MCF 10A (cell line): ENCODE results near the gene TLK1. TPM values are rescaled to one million over a fixed set of nuclear protein-coding genes. Genes with fewer than 3 reads are reported as not detected.
"Not testable (repeated sequence)": the region's sequence is repeated elsewhere in the genome, so short reads cannot be mapped to it uniquely, and the experiment has no call there.

ENCODE experiments used
- BruUV-seq: library from RNA; stranded (reverse); fragments of 400-500 nt; replicated peaks from 2 replicates; lab custom pipeline; 2021; lab: Mats Ljungman, UMichigan
- CTCF ChIA-PET: fragments of 300-600 bp; sonication (Branson Sonifier 250); formaldehyde crosslinking; extraction: SDS; loops from one replicate; lab custom pipeline; 2021; ENCODE audit warnings: antibody characterized with exemption, inconsistent platforms; lab: Yijun Ruan, JAX
- POLR2A ChIA-PET: fragments of 300-600, 350-650 bp; sonication (Branson Sonifier 250); formaldehyde crosslinking; extraction: SDS; loops from one replicate; lab custom pipeline; 2020; ENCODE audit warnings: antibody characterized with exemption, inconsistent platforms; lab: Yijun Ruan, JAX
- DNase-seq: peaks from one replicate; pipeline ENCODE4 v3.0.0-alpha.2; 2018; ENCODE audit not compliant: unreplicated experiment
- H3K27ac Mint-ChIP-seq: one replicate; pipeline ENCODE4 v1.8.0; 2022; ENCODE audit warnings: mild to moderate bottlenecking, low read depth, mixed read lengths; ENCODE audit not compliant: unreplicated experiment
- H3K27me3 Mint-ChIP-seq: one replicate; pipeline ENCODE4 v1.8.0; 2022; ENCODE audit warnings: mixed read lengths; ENCODE audit not compliant: insufficient read depth, unreplicated experiment
- H3K36me3 Mint-ChIP-seq: one replicate; pipeline ENCODE4 v1.8.0; 2022; ENCODE audit warnings: mild to moderate bottlenecking, moderate library complexity, mixed read lengths; ENCODE audit not compliant: insufficient read depth, unreplicated experiment
- H3K4me1 Mint-ChIP-seq: one replicate; pipeline ENCODE4 v1.8.0; 2022; ENCODE audit warnings: mixed read lengths; ENCODE audit not compliant: insufficient read depth, unreplicated experiment
- H3K4me3 Mint-ChIP-seq: one replicate; pipeline ENCODE4 v1.8.0; 2022; ENCODE audit warnings: mild to moderate bottlenecking, moderate library complexity, mixed read lengths; ENCODE audit not compliant: unreplicated experiment
- H3K9me3 Mint-ChIP-seq: one replicate; pipeline ENCODE4 v1.8.0; 2022; ENCODE audit warnings: mixed read lengths; ENCODE audit not compliant: unreplicated experiment
- intact Hi-C: fragments of 100-400 bp; cut with micrococcal nuclease; formaldehyde crosslinking; loops from 2 replicates; pipeline ENCODE4 v1.14.1; 2022
- total RNA-seq: library from RNA; stranded (reverse); gene quantifications from 2 replicates; pipeline ENCODE4 v1.2.3, GENCODE V29; 2022
- TF ChIP-seq, protein P1 (sequence below): fragments of 200-600 bp; IDR thresholded peaks from one replicate; pipeline ENCODE4 v1.8.0; 2022; ENCODE audit warnings: antibody characterized with exemption, mild to moderate bottlenecking; ENCODE audit not compliant: unreplicated experiment

TLK1 gene
- total RNA-seq, 1 experiment from 2014 or later = 60.6 TPM

DNA sequence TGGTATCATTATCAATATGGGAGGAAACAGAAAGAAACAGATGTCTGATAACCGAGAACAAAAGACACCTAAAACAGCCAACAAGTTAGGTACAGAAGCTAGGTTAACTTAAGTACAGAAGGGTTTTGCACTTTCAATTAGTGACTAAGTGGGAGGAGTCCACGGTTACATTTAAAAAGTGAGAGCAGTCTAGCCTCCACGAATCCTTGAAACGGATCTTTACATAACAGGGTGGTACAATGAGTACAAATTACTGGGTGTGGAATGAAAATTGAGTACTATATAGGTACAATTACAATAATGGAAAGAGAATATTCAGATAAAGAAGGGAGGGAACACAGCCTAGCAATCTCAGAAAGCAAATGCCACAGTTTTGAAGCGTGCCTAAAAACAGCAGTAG is 76.6 kb downstream of the TLK1 start:
- no peak overlapping the region for H3K27ac Mint-ChIP-seq

DNA sequence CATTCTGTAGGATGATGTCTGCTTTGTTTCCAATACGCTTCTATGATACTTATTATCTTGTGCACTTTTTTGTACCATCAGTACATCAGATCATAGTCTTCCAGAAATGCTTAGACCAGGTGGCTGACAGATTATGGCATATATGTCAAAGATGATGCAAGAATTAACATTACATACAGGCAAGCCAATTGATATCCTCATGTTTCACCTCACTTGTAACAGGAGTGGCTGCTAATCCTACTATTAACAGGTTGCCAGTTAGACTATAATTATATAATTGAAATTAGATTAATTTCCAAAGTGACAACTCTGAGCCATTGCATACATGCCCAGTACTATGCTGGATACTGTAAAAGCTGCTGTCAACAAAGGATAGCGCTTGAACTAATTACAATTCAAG is 77.2 kb downstream of the TLK1 start:
- H3K27me3 Mint-ChIP-seq = no peaks in the 10 kb centered on the region
- no TSS peak for BruUV-seq
- TF ChIP-seq, protein P1, sequence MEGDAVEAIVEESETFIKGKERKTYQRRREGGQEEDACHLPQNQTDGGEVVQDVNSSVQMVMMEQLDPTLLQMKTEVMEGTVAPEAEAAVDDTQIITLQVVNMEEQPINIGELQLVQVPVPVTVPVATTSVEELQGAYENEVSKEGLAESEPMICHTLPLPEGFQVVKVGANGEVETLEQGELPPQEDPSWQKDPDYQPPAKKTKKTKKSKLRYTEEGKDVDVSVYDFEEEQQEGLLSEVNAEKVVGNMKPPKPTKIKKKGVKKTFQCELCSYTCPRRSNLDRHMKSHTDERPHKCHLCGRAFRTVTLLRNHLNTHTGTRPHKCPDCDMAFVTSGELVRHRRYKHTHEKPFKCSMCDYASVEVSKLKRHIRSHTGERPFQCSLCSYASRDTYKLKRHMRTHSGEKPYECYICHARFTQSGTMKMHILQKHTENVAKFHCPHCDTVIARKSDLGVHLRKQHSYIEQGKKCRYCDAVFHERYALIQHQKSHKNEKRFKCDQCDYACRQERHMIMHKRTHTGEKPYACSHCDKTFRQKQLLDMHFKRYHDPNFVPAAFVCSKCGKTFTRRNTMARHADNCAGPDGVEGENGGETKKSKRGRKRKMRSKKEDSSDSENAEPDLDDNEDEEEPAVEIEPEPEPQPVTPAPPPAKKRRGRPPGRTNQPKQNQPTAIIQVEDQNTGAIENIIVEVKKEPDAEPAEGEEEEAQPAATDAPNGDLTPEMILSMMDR = no peak
- H3K36me3 Mint-ChIP-seq = peaks cover 14% of the 10 kb centered on the region
- ChIA-PET CTCF (interaction anchor here (1.3 kb wide), 1 partner anchor 10 kb away, joined by 3 read pairs; no protein-coding TSS in a partner anchor), POLR2A (interaction anchor here (0.6 to 0.7 kb wide), 2 partner anchors 93 to 332 kb away, joined by 3 to 4 read pairs; no protein-coding TSS in a partner anchor)
- no peak overlapping the region for H3K4me3 Mint-ChIP-seq
- peaks cover 27% of the 10 kb centered on the region for H3K4me1 Mint-ChIP-seq
- H3K9me3 Mint-ChIP-seq = no peaks in the 10 kb centered on the region
- no peak for DNase-seq
- no peak overlapping the region for H3K27ac Mint-ChIP-seq
- intact Hi-C loops = no loop called here

More for the DNA sequence above, 76.6 kb downstream of the TLK1 start:
- CTCF ChIA-PET = interaction anchor here (1.3 kb wide), 1 partner anchor 11 kb away, joined by 3 read pairs; no protein-coding TSS in a partner anchor
- H3K27me3 Mint-ChIP-seq = no peaks in the 10 kb centered on the region
- H3K4me3 Mint-ChIP-seq = no peak overlapping the region
- H3K9me3 Mint-ChIP-seq = no peaks in the 10 kb centered on the region
- H3K4me1 Mint-ChIP-seq = peaks cover 27% of the 10 kb centered on the region
- no TSS peak for BruUV-seq
- TF ChIP-seq, protein P1 = no peak
- no peak for DNase-seq
- intact Hi-C loops = no loop called here
- peaks cover 12% of the 10 kb centered on the region for H3K36me3 Mint-ChIP-seq
- POLR2A ChIA-PET = interaction anchor here (0.6 kb wide), 1 partner anchor 331 kb away, joined by 4 read pairs; no protein-coding TSS in a partner anchor

DNA sequence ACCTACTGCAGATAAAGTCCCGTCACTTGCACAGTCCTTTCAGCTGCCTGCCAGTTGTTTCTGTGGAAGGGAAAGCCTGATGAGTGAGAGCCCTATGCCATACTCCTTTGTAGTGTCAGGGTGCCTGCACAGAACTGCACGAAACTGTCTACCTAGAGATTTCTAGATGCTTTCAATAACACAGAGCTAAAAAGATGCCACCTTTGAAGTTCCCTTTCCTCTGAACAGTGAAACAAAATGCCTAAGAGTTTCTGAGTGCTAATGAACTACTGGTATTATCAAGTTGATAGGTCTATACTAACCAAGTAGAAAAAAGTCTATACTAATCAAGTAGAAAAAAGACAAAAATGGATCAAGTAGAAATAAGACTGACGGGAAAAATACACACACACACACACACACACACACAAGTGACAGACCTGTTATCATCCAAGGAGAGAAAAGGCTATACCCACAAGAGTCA is 79.0 kb downstream of the TLK1 start:
- Mint-ChIP-seq H3K27me3 (no peaks in the 10 kb centered on the region), H3K27ac (no peak overlapping the region), H3K4me1 (peaks cover 17% of the 10 kb centered on the region), H3K9me3 (no peaks in the 10 kb centered on the region), H3K36me3 (peaks cover 17% of the 10 kb centered on the region), H3K4me3 (no peak overlapping the region)
- ChIA-PET CTCF (no interaction called here), POLR2A (interaction anchor here (0.7 to 0.8 kb wide), 3 partner anchors 14 to 52 kb away, joined by 3 read pairs; no protein-coding TSS in a partner anchor)
- no TSS peak for BruUV-seq
- TF ChIP-seq, protein P1 = no peak
- intact Hi-C loops = no loop called here
- DNase-seq = no peak

DNA sequence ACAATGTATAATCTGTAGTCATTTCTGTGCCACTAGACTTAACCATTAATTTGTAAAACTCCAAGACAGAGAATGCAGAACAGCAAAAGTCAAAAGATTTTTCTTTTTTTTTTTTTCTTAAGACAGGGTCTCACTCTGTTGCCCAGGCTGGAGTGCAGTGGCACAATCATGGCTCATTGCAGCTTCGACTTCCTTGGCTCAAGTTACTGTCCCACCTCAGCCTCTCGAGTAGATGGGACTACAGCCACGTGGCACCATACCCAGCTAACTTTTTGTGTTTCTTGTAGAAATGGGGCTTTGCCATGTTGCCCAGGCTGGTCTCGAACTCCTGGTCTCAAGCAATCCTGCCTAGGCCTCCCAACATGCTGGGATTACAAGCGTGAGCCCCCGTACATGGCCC is 80.1 kb downstream of the TLK1 start:
- H3K4me3 Mint-ChIP-seq = no peak overlapping the region
- ChIA-PET POLR2A (interaction anchor here (0.7 kb wide), 1 partner anchor 52 kb away, joined by 3 read pairs; no protein-coding TSS in a partner anchor), CTCF (no interaction called here)
- H3K9me3 Mint-ChIP-seq = no peaks in the 10 kb centered on the region
- BruUV-seq = no TSS peak
- H3K4me1 Mint-ChIP-seq = peaks cover 14% of the 10 kb centered on the region
- intact Hi-C loops = no loop called here
- TF ChIP-seq, protein P1 = no peak
- peaks cover 17% of the 10 kb centered on the region for H3K36me3 Mint-ChIP-seq
- DNase-seq = no peak
- H3K27ac Mint-ChIP-seq = no peak overlapping the region
- H3K27me3 Mint-ChIP-seq = no peaks in the 10 kb centered on the region

DNA sequence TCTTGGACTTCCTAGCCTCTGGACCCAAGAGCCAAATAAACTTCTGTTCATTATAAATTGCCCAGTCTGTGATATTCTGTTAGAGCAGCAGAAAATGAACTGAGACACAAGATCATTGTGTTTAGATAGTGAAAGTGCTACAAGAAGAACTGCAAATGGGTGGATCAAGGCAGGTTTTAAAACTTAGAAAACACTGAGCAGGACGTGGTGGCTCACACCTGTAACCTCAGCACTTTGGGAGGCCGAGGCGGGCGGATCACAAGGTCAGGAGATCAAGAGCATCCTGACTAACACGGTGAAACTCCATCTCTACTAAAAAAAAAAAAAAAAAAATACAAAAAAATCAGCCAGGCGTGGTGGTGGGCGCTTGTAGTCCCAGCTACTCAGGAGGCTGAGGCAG is 84.3 kb downstream of the TLK1 start:
- POLR2A ChIA-PET, H3K27me3 Mint-ChIP-seq, DNase-seq, intact Hi-C loops, H3K4me1 Mint-ChIP-seq, H3K4me3 Mint-ChIP-seq, H3K27ac Mint-ChIP-seq, H3K9me3 Mint-ChIP-seq, BruUV-seq: not testable (repeated sequence)
- H3K36me3 Mint-ChIP-seq = peaks cover 24% of the 10 kb centered on the region
- CTCF ChIA-PET = interaction anchor here (0.6 kb wide), 1 partner anchor 20 kb away, joined by 3 read pairs; no protein-coding TSS in a partner anchor
